Measurements from ENCODE around the gene ARSB. TPM values are rescaled to one million over a fixed set of nuclear protein-coding genes. Genes with fewer than 3 reads are reported as not detected.

ARSB gene
- total and polyA plus RNA-seq, 2 donors (not counting 1 experiment from before 2014, with no cell fraction given): 4.6 to 9.8 TPM

DNA sequence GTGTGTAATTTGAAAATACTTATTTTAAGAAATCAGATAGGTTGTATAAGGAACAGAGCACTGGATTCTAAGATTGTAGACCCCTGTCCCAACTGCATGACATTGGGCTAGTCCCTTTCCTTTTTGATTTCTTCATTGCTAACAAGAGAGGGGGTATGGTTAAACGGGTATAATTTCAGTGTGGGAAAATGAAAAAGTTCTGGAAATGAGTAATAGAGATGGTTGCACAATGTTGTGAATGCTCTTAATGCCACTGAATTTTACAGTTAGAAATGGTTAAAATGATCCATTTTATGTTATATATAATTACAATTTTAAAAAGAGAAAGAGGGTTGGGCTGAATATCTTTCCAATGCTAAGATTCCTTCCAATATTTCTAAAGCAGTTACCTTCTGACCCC, 233.2 kb downstream of the ARSB start:
- Histone ChIP-seq H3K4me3 (ENCODE audit: control extremely low read depth in 1 of 5, extremely low read depth in 1 of 5, insufficient read depth in 1 of 5, low read depth in 2 of 5, low read length in 4 of 5) (no peak overlapping the region), H3K4me1 (ENCODE audit: control insufficient read depth in 2 of 2, insufficient read depth in 2 of 2, low read length in 2 of 2) (peaks cover 12% of the 10 kb centered on the region in 2 donors), H3K27me3 (replicated peaks in 1 of 4; ENCODE audit: control extremely low read depth in 1 of 4, control insufficient read depth in 3 of 4, insufficient read depth in 4 of 4, low read length in 3 of 4) (no peaks in the 10 kb centered on the region), H2AFZ (ENCODE audit: insufficient read depth, low read depth, low read length, poor library complexity, severe bottlenecking) (no peak overlapping the region), H3K9ac (ENCODE audit: low read length) (no peak overlapping the region), H3K27ac (ENCODE audit: low read length in 2 of 2) (no peak overlapping the region), H3K9me3 (ENCODE audit: control extremely low read depth in 1 of 3, control insufficient read depth in 2 of 3, insufficient read depth in 1 of 3, low read length in 2 of 3) (no peaks in the 10 kb centered on the region), H3K79me2 (ENCODE audit: control insufficient read depth, insufficient read depth, low read length) (no peaks in the 10 kb centered on the region), H3K4me2 (replicated peaks; ENCODE audit: low read depth, low read length, poor library complexity, severe bottlenecking) (no peak overlapping the region), H4K20me1 (ENCODE audit: control insufficient read depth, insufficient read depth, low read length, poor library complexity, severe bottlenecking) (no peaks in the 10 kb centered on the region), H3K36me3 (replicated peaks in 1 of 2; ENCODE audit: control extremely low read depth in 1 of 2, control insufficient read depth in 1 of 2, extremely low read depth in 1 of 2, insufficient read depth in 2 of 2, low read length in 1 of 2) (no peaks in the 10 kb centered on the region)
- Mint-ChIP-seq H3K27ac (no peak overlapping the region), H3K9me3 (ENCODE audit: insufficient read depth) (no peaks in the 10 kb centered on the region), H3K27me3 (no peaks in the 10 kb centered on the region), H3K4me3 (no peak overlapping the region), H3K4me1 (peaks cover 25% of the 10 kb centered on the region)
- DNase-seq (no peak), ATAC-seq (ENCODE audit: low read depth) (no peak)
- TF ChIP-seq EZH2 (IDR thresholded peaks at IDR 0.05; ENCODE audit: borderline replicate concordance, insufficient read depth, low read depth, low read length, poor library complexity, severe bottlenecking): no peak
- no peak for TF ChIP-seq CTCF (IDR thresholded peaks at IDR 0.05)
- intact Hi-C loops (cut with micrococcal nuclease): no loop called here
- WGBS (ENCODE audit: insufficient coverage): no CpG with 5 or more reads among the region's 1 CpG
- ChIA-PET CTCF (no interaction called here), POLR2A (no interaction called here)

DNA sequence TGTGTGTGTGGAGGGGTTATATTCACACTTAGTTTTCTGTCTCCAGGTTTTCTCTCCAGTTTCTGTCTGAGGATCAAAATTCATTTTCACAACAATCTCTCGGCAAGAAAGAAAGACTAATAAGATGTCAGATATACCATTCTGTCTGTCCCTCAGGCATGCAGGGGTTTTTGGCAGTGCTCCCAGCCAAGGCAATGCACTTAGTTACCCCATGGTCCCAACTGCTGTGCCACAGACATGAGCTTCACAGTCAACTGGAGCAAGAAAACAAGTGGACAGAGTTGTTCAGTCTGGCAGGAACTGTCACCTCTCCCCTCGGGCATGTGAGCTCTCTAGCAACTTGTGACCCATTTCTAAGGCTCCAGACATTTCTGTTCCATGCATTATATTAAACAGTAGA, 234.8 kb downstream of the ARSB start:
- Histone ChIP-seq H3K9ac (ENCODE audit: low read length) (no peak overlapping the region), H3K9me3 (ENCODE audit: control extremely low read depth in 1 of 3, control insufficient read depth in 2 of 3, insufficient read depth in 1 of 3, low read length in 2 of 3) (no peaks in the 10 kb centered on the region), H3K4me3 (ENCODE audit: control extremely low read depth in 1 of 5, extremely low read depth in 1 of 5, insufficient read depth in 1 of 5, low read depth in 2 of 5, low read length in 4 of 5) (no peak overlapping the region), H3K79me2 (ENCODE audit: control insufficient read depth, insufficient read depth, low read length) (no peaks in the 10 kb centered on the region), H3K4me1 (ENCODE audit: control insufficient read depth in 2 of 2, insufficient read depth in 2 of 2, low read length in 2 of 2) (peaks cover 0 to 4% of the 10 kb centered on the region in 2 donors), H4K20me1 (ENCODE audit: control insufficient read depth, insufficient read depth, low read length, poor library complexity, severe bottlenecking) (no peaks in the 10 kb centered on the region), H3K27ac (ENCODE audit: low read length in 2 of 2) (no peak overlapping the region), H3K4me2 (replicated peaks; ENCODE audit: low read depth, low read length, poor library complexity, severe bottlenecking) (no peak overlapping the region), H3K36me3 (replicated peaks in 1 of 2; ENCODE audit: control extremely low read depth in 1 of 2, control insufficient read depth in 1 of 2, extremely low read depth in 1 of 2, insufficient read depth in 2 of 2, low read length in 1 of 2) (no peaks in the 10 kb centered on the region), H2AFZ (ENCODE audit: insufficient read depth, low read depth, low read length, poor library complexity, severe bottlenecking) (no peak overlapping the region), H3K27me3 (replicated peaks in 1 of 4; ENCODE audit: control extremely low read depth in 1 of 4, control insufficient read depth in 3 of 4, insufficient read depth in 4 of 4, low read length in 3 of 4) (no peaks in the 10 kb centered on the region)
- TF ChIP-seq EZH2 (IDR thresholded peaks at IDR 0.05; ENCODE audit: borderline replicate concordance, insufficient read depth, low read depth, low read length, poor library complexity, severe bottlenecking) (no peak), CTCF (IDR thresholded peaks at IDR 0.05) (no peak)
- POLR2A ChIA-PET: no interaction called here
- CTCF ChIA-PET: interaction anchor here (1.2 kb wide), 1 partner anchor 17 kb away, joined by 3 read pairs; no protein-coding TSS in a partner anchor
- no peak overlapping the region for H3K27ac Mint-ChIP-seq
- ATAC-seq (ENCODE audit: low read depth) (no peak), DNase-seq (no peak)
- peaks cover 11% of the 10 kb centered on the region for H3K4me1 Mint-ChIP-seq
- H3K27me3 Mint-ChIP-seq: no peaks in the 10 kb centered on the region
- H3K9me3 Mint-ChIP-seq (ENCODE audit: insufficient read depth): no peaks in the 10 kb centered on the region
- intact Hi-C loops (cut with micrococcal nuclease): no loop called here
- 100% methylated on average over 1 of the region's 2 CpGs for WGBS (ENCODE audit: insufficient coverage)
- H3K4me3 Mint-ChIP-seq: no peak overlapping the region
